C4-2B (cell line): ENCODE data around the gene ZNF211.

ENCODE experiments used
- CTCF ChIP-seq: fragments of 450-650 bp; conservative IDR thresholded peaks from 2 replicates; pipeline ENCODE4 v1.5.1; 2017; ENCODE audit warnings: mild to moderate bottlenecking
- ZFX ChIP-seq: fragments of 450-650 bp; IDR thresholded peaks from 2 replicates; pipeline ENCODE4 v1.6.1; 2017

- no peak for TF ChIP-seq CTCF
- no peak for TF ChIP-seq ZFX
Measured at GRCh38 chr19:57686727-57687126, 53.8 kb downstream of the ZNF211 start.
